Neural cell (in vitro differentiated cells): ENCODE measurements around the gene TEX11. TPM values are rescaled to one million over a fixed set of nuclear protein-coding genes. Genes with fewer than 3 reads are reported as not detected.

Source experiments
- H2AFZ ChIP-seq: fragments of 200-600, 300-800 bp; sonication (generic), shearing (Covaris generic); 2 replicates; pipeline ENCODE4 v1.6.0; 2014; ENCODE audit warnings: low read depth, mild to moderate bottlenecking, antibody characterized with exemption, low read length, moderate library complexity
- H3F3A ChIP-seq: fragments of 200-600 bp; shearing (Covaris generic); 2 replicates; pipeline ENCODE4 v1.6.1; 2016; ENCODE audit warnings: mild to moderate bottlenecking, moderate library complexity, mixed read lengths, antibody characterized with exemption, low read length; ENCODE audit not compliant: insufficient read depth, poor library complexity, severe bottlenecking
- H3K27ac ChIP-seq: fragments of 200-600, 300-800 bp; sonication (generic), shearing (Covaris generic); 2 replicates; pipeline ENCODE4 v1.5.1; 2014; ENCODE audit warnings: mild to moderate bottlenecking, low read length, moderate library complexity
- H3K27me3 ChIP-seq: fragments of 300-800, 200-600 bp; sonication (generic), shearing (Covaris generic); 2 replicates; pipeline ENCODE4 v1.6.0; 2014; ENCODE audit warnings: mild to moderate bottlenecking, low read depth, low read length, moderate library complexity; ENCODE audit not compliant: insufficient read depth
- H3K36me3 ChIP-seq: fragments of 300-800, 200-600 bp; sonication (generic), shearing (Covaris generic); 2 replicates; pipeline ENCODE4 v1.5.1; 2014; ENCODE audit warnings: mild to moderate bottlenecking, antibody characterized with exemption, low read length, moderate library complexity; ENCODE audit not compliant: insufficient read depth
- H3K4me2 ChIP-seq: fragments of 300-800, 200-600 bp; sonication (generic), shearing (Covaris generic); 2 replicates; pipeline ENCODE4 v1.6.0; 2014; ENCODE audit warnings: mild to moderate bottlenecking, low read length
- H3K4me3 ChIP-seq: fragments of 300-800, 200-600 bp; sonication (generic), shearing (Covaris generic); 2 replicates; pipeline ENCODE4 v1.5.1; 2014; ENCODE audit warnings: mild to moderate bottlenecking, low read length, moderate library complexity
- H3K79me2 ChIP-seq: fragments of 200-600 bp; shearing (Covaris generic); replicated peaks from 2 replicates; pipeline ENCODE4 v1.6.0; 2014; ENCODE audit warnings: mild to moderate bottlenecking, low read length, moderate library complexity; ENCODE audit not compliant: insufficient read depth
- H3K9ac ChIP-seq: fragments of 300-800, 200-600 bp; sonication (generic), shearing (Covaris generic); 2 replicates; pipeline ENCODE4 v1.6.1; 2016; ENCODE audit warnings: mild to moderate bottlenecking, low read length, mixed read lengths
- H3K9me2 ChIP-seq: fragments of 200-600 bp; shearing (Covaris generic); 2 replicates; pipeline ENCODE4 v1.6.1; 2016; ENCODE audit warnings: mild to moderate bottlenecking, low read length, mixed read lengths; ENCODE audit not compliant: insufficient read depth
- H3K9me3 ChIP-seq: fragments of 200-600, 300-800 bp; sonication (generic), shearing (Covaris generic); 2 replicates; pipeline ENCODE4 v1.6.1; 2016; ENCODE audit warnings: mild to moderate bottlenecking, mixed run types, low read length, moderate library complexity, mixed read lengths
- H4K20me1 ChIP-seq: fragments of 200-600 bp; shearing (Covaris generic); 2 replicates; pipeline ENCODE4 v1.6.1; 2016; ENCODE audit warnings: mild to moderate bottlenecking, mixed run types; ENCODE audit not compliant: insufficient read depth
- EP300 ChIP-seq: fragments of 450-650 bp; conservative IDR thresholded peaks from 2 replicates; pipeline ENCODE4 v1.6.1; 2014; ENCODE audit warnings: antibody characterized with exemption, mild to moderate bottlenecking, moderate library complexity; ENCODE audit not compliant: poor library complexity, severe bottlenecking
- EZH2 ChIP-seq: fragments of 200-600, 300-800 bp; shearing (Covaris generic), sonication (generic); IDR thresholded peaks from 2 replicates; pipeline ENCODE4 v1.6.1; 2014; ENCODE audit warnings: antibody characterized with exemption, low read length, borderline replicate concordance, mild to moderate bottlenecking; ENCODE audit not compliant: insufficient read depth, poor library complexity, severe bottlenecking
- MXI1 ChIP-seq: fragments of 450-650 bp; conservative IDR thresholded peaks from 2 replicates; pipeline ENCODE4 v1.6.1; 2014; ENCODE audit warnings: antibody characterized with exemption, mild to moderate bottlenecking; ENCODE audit not compliant: poor library complexity, severe bottlenecking
- POLR2AphosphoS5 ChIP-seq: IDR thresholded peaks from 2 replicates; pipeline ENCODE4 v1.6.1; 2012
- RAD21 ChIP-seq: fragments of 450-650 bp; conservative IDR thresholded peaks from 2 replicates; pipeline ENCODE4 v1.6.1; 2014; ENCODE audit warnings: antibody characterized with exemption, mild to moderate bottlenecking, moderate library complexity
- SMC3 ChIP-seq: fragments of 450-650 bp; conservative IDR thresholded peaks from 2 replicates; pipeline ENCODE4 v1.6.1; 2014; ENCODE audit warnings: antibody characterized with exemption, mild to moderate bottlenecking, moderate library complexity; ENCODE audit not compliant: poor library complexity
- TAF1 ChIP-seq: IDR thresholded peaks from 2 replicates; pipeline ENCODE4 v1.6.1; 2012; ENCODE audit warnings: low read depth
- polyA plus RNA-seq: library from polyadenylated mRNA; depleted of rRNA; stranded (reverse); fragments of >200 nt; gene quantifications from 2 replicates; pipeline ENCODE4 v1.2.3, GENCODE V29; 2014
- TF ChIP-seq, protein P1 (sequence below): fragments of 450-650 bp; IDR thresholded peaks from 2 replicates; pipeline ENCODE4 v1.5.1; 2014; ENCODE audit warnings: antibody characterized with exemption, mild to moderate bottlenecking, moderate library complexity; ENCODE audit not compliant: poor library complexity, severe bottlenecking
- TF ChIP-seq, protein P2 (sequence below): IDR thresholded peaks from 2 replicates; pipeline ENCODE4 v1.6.1; 2012; ENCODE audit warnings: borderline replicate concordance

TEX11 gene
- polyA plus RNA-seq, 1 donor from 2014 or later: not detected

DNA sequence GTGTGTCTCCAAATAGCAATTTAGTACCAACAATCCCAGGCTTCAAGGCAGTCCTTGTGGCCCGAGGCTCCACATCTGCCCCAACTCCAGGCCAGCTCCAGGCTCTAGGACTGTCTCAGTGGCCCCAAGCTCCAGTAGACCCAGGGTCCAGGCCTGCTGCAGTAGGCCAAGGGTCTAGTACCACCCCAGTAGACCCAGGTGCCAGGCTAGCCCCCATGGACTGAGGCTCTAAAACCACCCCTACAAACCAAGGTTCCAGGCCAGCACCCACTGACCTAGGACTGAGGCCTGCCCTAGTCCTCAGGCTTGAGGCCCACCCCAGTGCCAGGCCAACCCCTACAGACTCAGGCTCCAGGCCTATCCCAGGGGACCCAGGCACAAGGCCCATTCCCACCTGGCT is 272.3 kb downstream of the TEX11 start:
- Histone ChIP-seq H2AFZ (no peak overlapping the region), H3K79me2 (no peaks in the 10 kb centered on the region), H3K4me3 (no peak overlapping the region), H3K9me2 (no peaks in the 10 kb centered on the region), H3K4me2 (no peak overlapping the region), H3K9ac (no peak overlapping the region), H3K36me3 (no peaks in the 10 kb centered on the region), H3K9me3 (no peaks in the 10 kb centered on the region), H3K27ac (no peak overlapping the region), H4K20me1 (no peaks in the 10 kb centered on the region), H3K27me3 (no peaks in the 10 kb centered on the region), H3F3A (no peaks in the 10 kb centered on the region)
- TF ChIP-seq POLR2AphosphoS5 (no peak), MXI1 (no peak), EZH2 (no peak), SMC3 (no peak), RAD21 (no peak), TAF1 (no peak), EP300 (no peak)
- TF ChIP-seq, protein P1, sequence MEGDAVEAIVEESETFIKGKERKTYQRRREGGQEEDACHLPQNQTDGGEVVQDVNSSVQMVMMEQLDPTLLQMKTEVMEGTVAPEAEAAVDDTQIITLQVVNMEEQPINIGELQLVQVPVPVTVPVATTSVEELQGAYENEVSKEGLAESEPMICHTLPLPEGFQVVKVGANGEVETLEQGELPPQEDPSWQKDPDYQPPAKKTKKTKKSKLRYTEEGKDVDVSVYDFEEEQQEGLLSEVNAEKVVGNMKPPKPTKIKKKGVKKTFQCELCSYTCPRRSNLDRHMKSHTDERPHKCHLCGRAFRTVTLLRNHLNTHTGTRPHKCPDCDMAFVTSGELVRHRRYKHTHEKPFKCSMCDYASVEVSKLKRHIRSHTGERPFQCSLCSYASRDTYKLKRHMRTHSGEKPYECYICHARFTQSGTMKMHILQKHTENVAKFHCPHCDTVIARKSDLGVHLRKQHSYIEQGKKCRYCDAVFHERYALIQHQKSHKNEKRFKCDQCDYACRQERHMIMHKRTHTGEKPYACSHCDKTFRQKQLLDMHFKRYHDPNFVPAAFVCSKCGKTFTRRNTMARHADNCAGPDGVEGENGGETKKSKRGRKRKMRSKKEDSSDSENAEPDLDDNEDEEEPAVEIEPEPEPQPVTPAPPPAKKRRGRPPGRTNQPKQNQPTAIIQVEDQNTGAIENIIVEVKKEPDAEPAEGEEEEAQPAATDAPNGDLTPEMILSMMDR: no peak
- TF ChIP-seq, protein P2, sequence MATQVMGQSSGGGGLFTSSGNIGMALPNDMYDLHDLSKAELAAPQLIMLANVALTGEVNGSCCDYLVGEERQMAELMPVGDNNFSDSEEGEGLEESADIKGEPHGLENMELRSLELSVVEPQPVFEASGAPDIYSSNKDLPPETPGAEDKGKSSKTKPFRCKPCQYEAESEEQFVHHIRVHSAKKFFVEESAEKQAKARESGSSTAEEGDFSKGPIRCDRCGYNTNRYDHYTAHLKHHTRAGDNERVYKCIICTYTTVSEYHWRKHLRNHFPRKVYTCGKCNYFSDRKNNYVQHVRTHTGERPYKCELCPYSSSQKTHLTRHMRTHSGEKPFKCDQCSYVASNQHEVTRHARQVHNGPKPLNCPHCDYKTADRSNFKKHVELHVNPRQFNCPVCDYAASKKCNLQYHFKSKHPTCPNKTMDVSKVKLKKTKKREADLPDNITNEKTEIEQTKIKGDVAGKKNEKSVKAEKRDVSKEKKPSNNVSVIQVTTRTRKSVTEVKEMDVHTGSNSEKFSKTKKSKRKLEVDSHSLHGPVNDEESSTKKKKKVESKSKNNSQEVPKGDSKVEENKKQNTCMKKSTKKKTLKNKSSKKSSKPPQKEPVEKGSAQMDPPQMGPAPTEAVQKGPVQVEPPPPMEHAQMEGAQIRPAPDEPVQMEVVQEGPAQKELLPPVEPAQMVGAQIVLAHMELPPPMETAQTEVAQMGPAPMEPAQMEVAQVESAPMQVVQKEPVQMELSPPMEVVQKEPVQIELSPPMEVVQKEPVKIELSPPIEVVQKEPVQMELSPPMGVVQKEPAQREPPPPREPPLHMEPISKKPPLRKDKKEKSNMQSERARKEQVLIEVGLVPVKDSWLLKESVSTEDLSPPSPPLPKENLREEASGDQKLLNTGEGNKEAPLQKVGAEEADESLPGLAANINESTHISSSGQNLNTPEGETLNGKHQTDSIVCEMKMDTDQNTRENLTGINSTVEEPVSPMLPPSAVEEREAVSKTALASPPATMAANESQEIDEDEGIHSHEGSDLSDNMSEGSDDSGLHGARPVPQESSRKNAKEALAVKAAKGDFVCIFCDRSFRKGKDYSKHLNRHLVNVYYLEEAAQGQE: no peak

DNA sequence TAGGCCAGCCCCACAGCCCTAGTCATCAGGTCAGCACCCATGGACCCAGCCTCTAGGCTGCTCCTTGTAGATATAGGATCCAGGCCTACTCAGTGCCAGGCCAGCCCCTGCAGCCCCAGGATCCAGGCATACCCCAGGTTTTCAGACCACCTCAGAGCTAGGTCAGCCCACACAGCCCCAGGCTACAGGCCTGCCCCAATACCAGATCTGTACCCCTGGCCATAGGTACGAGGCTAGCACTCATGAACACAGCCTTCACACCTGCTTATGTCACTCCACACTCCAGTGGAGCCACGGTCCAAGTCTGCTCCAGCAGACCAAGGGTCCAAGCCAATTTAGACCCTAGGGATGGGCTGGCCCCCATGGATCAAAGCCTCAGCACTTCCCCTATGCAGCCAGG is 272.8 kb downstream of the TEX11 start:
- no peaks in the 10 kb centered on the region for H3K9me2 ChIP-seq
- H3K79me2 ChIP-seq: no peaks in the 10 kb centered on the region
- H2AFZ ChIP-seq: no peak overlapping the region
- no peak overlapping the region for H3K4me3 ChIP-seq
- no peaks in the 10 kb centered on the region for H3K27me3 ChIP-seq
- H3F3A ChIP-seq: no peaks in the 10 kb centered on the region
- no peak overlapping the region for H3K27ac ChIP-seq
- no peak overlapping the region for H3K4me2 ChIP-seq
- TF ChIP-seq, protein P1: no peak
- TF ChIP-seq EP300 (no peak), EZH2 (no peak), MXI1 (no peak), RAD21 (no peak), POLR2AphosphoS5 (no peak), TAF1 (no peak)
- no peaks in the 10 kb centered on the region for H4K20me1 ChIP-seq
- H3K36me3 ChIP-seq: no peaks in the 10 kb centered on the region
- H3K9me3 ChIP-seq: no peaks in the 10 kb centered on the region
- no peak overlapping the region for H3K9ac ChIP-seq
